Measurements from ENCODE around the gene NRF1. TPM values are rescaled to one million over a fixed set of nuclear protein-coding genes. Genes with fewer than 3 reads are reported as not detected.

Gene NRF1
- total RNA-seq, 1 experiment from 2014 or later = 14.0 TPM

DNA sequence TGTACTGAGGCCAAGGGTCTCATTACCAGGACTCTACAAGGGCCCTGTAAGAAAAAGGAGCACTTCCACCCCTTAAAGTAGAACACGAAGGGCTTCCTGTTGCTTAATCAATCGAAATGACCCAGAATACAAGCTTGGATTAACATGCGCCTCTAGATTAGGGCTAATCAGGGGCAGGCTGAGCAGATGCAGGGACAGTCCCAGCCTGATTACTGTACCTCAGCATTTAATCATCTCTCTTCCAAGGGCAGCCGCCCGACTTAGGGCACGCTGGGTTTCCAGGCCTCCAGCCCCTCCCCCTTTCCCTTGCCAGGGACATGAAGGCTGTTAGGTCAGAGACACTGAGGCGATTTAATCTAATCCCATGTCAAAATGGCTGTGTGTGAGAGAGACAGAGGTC, 138.6 kb downstream of the NRF1 start:
- no peaks in the 10 kb centered on the region for H3K9me3 ChIP-seq (ENCODE audit: control insufficient read depth, insufficient read depth, low read depth, low read length)
- ChIA-PET CTCF (interaction anchor here (0.9 kb wide), 1 partner anchor 75 kb away, joined by 3 read pairs; no protein-coding TSS in a partner anchor), POLR2A (no interaction called here)
- intact Hi-C loops (cut with micrococcal nuclease; ENCODE audit: unreplicated experiment) (no loop called here), in situ Hi-C loops (cut with HindIII; ENCODE audit: low pct_unique_long_range_greater_than_20kb, low sequenced_read_pairs) (no loop called here)
- DNase-seq (ENCODE audit: low read depth, low spot score) (no peak), ATAC-seq (no peak)
- no peak for TF ChIP-seq SIN3A (IDR thresholded peaks at IDR 0.05; ENCODE audit: borderline replicate concordance, insufficient read depth, low read depth, low read length)
- no peak for TF ChIP-seq TCF7L2 (IDR thresholded peaks at IDR 0.05; ENCODE audit: low read depth, low read length)
- no peak for TF ChIP-seq POLR2AphosphoS5 (IDR thresholded peaks at IDR 0.05; ENCODE audit: low read depth, low read length)
- TF ChIP-seq, protein P1, sequence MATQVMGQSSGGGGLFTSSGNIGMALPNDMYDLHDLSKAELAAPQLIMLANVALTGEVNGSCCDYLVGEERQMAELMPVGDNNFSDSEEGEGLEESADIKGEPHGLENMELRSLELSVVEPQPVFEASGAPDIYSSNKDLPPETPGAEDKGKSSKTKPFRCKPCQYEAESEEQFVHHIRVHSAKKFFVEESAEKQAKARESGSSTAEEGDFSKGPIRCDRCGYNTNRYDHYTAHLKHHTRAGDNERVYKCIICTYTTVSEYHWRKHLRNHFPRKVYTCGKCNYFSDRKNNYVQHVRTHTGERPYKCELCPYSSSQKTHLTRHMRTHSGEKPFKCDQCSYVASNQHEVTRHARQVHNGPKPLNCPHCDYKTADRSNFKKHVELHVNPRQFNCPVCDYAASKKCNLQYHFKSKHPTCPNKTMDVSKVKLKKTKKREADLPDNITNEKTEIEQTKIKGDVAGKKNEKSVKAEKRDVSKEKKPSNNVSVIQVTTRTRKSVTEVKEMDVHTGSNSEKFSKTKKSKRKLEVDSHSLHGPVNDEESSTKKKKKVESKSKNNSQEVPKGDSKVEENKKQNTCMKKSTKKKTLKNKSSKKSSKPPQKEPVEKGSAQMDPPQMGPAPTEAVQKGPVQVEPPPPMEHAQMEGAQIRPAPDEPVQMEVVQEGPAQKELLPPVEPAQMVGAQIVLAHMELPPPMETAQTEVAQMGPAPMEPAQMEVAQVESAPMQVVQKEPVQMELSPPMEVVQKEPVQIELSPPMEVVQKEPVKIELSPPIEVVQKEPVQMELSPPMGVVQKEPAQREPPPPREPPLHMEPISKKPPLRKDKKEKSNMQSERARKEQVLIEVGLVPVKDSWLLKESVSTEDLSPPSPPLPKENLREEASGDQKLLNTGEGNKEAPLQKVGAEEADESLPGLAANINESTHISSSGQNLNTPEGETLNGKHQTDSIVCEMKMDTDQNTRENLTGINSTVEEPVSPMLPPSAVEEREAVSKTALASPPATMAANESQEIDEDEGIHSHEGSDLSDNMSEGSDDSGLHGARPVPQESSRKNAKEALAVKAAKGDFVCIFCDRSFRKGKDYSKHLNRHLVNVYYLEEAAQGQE (IDR thresholded peaks at IDR 0.05; ENCODE audit: insufficient read depth in 1 of 2, low read depth in 2 of 2, low read length in 1 of 2) = no peak
- TF ChIP-seq, protein P2, sequence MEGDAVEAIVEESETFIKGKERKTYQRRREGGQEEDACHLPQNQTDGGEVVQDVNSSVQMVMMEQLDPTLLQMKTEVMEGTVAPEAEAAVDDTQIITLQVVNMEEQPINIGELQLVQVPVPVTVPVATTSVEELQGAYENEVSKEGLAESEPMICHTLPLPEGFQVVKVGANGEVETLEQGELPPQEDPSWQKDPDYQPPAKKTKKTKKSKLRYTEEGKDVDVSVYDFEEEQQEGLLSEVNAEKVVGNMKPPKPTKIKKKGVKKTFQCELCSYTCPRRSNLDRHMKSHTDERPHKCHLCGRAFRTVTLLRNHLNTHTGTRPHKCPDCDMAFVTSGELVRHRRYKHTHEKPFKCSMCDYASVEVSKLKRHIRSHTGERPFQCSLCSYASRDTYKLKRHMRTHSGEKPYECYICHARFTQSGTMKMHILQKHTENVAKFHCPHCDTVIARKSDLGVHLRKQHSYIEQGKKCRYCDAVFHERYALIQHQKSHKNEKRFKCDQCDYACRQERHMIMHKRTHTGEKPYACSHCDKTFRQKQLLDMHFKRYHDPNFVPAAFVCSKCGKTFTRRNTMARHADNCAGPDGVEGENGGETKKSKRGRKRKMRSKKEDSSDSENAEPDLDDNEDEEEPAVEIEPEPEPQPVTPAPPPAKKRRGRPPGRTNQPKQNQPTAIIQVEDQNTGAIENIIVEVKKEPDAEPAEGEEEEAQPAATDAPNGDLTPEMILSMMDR (IDR thresholded peaks at IDR 0.05) = no peak
- H3K27ac ChIP-seq (ENCODE audit: low read length) = no peak overlapping the region
- no peaks in the 10 kb centered on the region for H3K27me3 ChIP-seq (ENCODE audit: control insufficient read depth, insufficient read depth, low read length)
- H3K4me3 ChIP-seq (ENCODE audit: low read depth in 2 of 2, low read length in 2 of 2) = no peak overlapping the region
- no TSS peak for BruUV-seq (replicated peaks)
- H3K36me3 ChIP-seq (ENCODE audit: control insufficient read depth, insufficient read depth, low read length) = no peaks in the 10 kb centered on the region
- no peaks in the 10 kb centered on the region for H3K4me1 ChIP-seq (ENCODE audit: control insufficient read depth, insufficient read depth, low read length)

DNA sequence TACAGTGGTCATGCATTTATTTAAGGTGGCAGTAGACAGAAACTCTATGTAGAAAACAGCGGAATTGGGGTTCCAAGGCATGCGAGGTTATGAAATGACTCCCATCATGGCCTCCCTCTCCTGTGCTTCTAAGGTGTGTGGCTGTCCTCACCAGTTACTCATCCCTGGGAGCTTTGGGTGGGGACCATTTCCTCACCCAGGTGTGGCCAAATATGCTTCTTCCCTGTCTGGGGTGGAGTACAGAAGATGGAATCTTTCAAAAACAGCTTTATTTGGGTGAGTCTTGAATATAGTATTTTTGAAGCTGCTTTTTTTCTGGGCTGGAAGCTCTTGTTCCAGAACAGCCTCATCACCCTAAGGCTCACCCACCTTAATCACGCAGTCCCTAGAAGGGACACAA, 139.0 kb downstream of the NRF1 start:
- ATAC-seq = no peak
- no peak for TF ChIP-seq SIN3A (IDR thresholded peaks at IDR 0.05; ENCODE audit: borderline replicate concordance, insufficient read depth, low read depth, low read length)
- no peak for TF ChIP-seq TCF7L2 (IDR thresholded peaks at IDR 0.05; ENCODE audit: low read depth, low read length)
- TF ChIP-seq, protein P1 (IDR thresholded peaks at IDR 0.05; ENCODE audit: insufficient read depth in 1 of 2, low read depth in 2 of 2, low read length in 1 of 2) = no peak
- TF ChIP-seq POLR2AphosphoS5 (IDR thresholded peaks at IDR 0.05; ENCODE audit: low read depth, low read length) = no peak
- TF ChIP-seq, protein P2 (IDR thresholded peaks at IDR 0.05) = no peak
- intact Hi-C loops (cut with micrococcal nuclease; ENCODE audit: unreplicated experiment) = no loop called here
- no peaks in the 10 kb centered on the region for H3K9me3 ChIP-seq (ENCODE audit: control insufficient read depth, insufficient read depth, low read depth, low read length)
- no peak overlapping the region for H3K4me3 ChIP-seq (ENCODE audit: low read depth in 2 of 2, low read length in 2 of 2)
- H3K27me3 ChIP-seq (ENCODE audit: control insufficient read depth, insufficient read depth, low read length) = no peaks in the 10 kb centered on the region
- ChIA-PET CTCF (interaction anchor here (0.9 kb wide), 1 partner anchor 75 kb away, joined by 3 read pairs; no protein-coding TSS in a partner anchor), POLR2A (no interaction called here)
- H3K36me3 ChIP-seq (ENCODE audit: control insufficient read depth, insufficient read depth, low read length) = no peaks in the 10 kb centered on the region
- H3K27ac ChIP-seq (ENCODE audit: low read length) = no peak overlapping the region
- DNase-seq (ENCODE audit: low read depth, low spot score) = no peak
- BruUV-seq (replicated peaks) = no TSS peak
- in situ Hi-C loops (cut with HindIII; ENCODE audit: low pct_unique_long_range_greater_than_20kb, low sequenced_read_pairs) = no loop called here
- no peaks in the 10 kb centered on the region for H3K4me1 ChIP-seq (ENCODE audit: control insufficient read depth, insufficient read depth, low read length)
